ENCODE results near the gene MSI2. TPM values are rescaled to one million over a fixed set of nuclear protein-coding genes. Genes with fewer than 3 reads are reported as not detected.

MSI2 gene
- total RNA-seq, 1 donor from 2014 or later: 140 TPM

- H3K4me1 Mint-ChIP-seq: peaks cover 25% of the 10 kb centered on the region
- H3K27me3 Mint-ChIP-seq (ENCODE audit: low read depth): no peaks in the 10 kb centered on the region
- H3K36me3 Mint-ChIP-seq (ENCODE audit: low read depth): peaks cover 8% of the 10 kb centered on the region
- DNase-seq (ENCODE audit: low read depth, low spot score): no peak
- no peak for TF ChIP-seq CTCF (conservative IDR thresholded peaks at IDR 0.05)
- no peaks in the 10 kb centered on the region for H3K9me3 Mint-ChIP-seq
- H3K4me3 Mint-ChIP-seq: no peak overlapping the region
- no peak overlapping the region for H3K27ac Mint-ChIP-seq (ENCODE audit: unreplicated experiment)
Observed at GRCh38 chr17:57682701-57683100, 426.4 kb downstream of the MSI2 start.

GRCh38 chr17:57684711-57685498, 428.6 kb downstream of the MSI2 start:
- no peak overlapping the region for H3K27ac Mint-ChIP-seq (ENCODE audit: unreplicated experiment)
- H3K4me3 Mint-ChIP-seq: no peak overlapping the region
- peaks cover 23% of the 10 kb centered on the region for H3K4me1 Mint-ChIP-seq
- H3K27me3 Mint-ChIP-seq (ENCODE audit: low read depth): no peaks in the 10 kb centered on the region
- DNase-seq (ENCODE audit: low read depth, low spot score): no peak
- no peaks in the 10 kb centered on the region for H3K9me3 Mint-ChIP-seq
- no peak for TF ChIP-seq CTCF (conservative IDR thresholded peaks at IDR 0.05)
- peaks cover 8% of the 10 kb centered on the region for H3K36me3 Mint-ChIP-seq (ENCODE audit: low read depth)

GRCh38 chr17:57685499-57686132, 429.3 kb downstream of the MSI2 start:
- DNase-seq (ENCODE audit: low read depth, low spot score): no peak
- H3K27ac Mint-ChIP-seq (ENCODE audit: unreplicated experiment): no peak overlapping the region

GRCh38 chr17:57687642-57688041, 431.3 kb downstream of the MSI2 start:
- Mint-ChIP-seq H3K9me3 (peaks cover 6% of the 10 kb centered on the region), H3K27ac (ENCODE audit: unreplicated experiment) (no peak overlapping the region), H3K27me3 (ENCODE audit: low read depth) (no peaks in the 10 kb centered on the region), H3K4me1 (peaks cover 12% of the 10 kb centered on the region), H3K4me3 (no peak overlapping the region), H3K36me3 (ENCODE audit: low read depth) (peaks cover 15% of the 10 kb centered on the region)
- TF ChIP-seq CTCF (conservative IDR thresholded peaks at IDR 0.05): no peak
- no peak for DNase-seq (ENCODE audit: low read depth, low spot score)

More at GRCh38 chr17:57685499-57686132, 429.3 kb downstream of the MSI2 start:
- H3K4me1 Mint-ChIP-seq: peaks cover 18% of the 10 kb centered on the region
- peaks cover 6% of the 10 kb centered on the region for H3K36me3 Mint-ChIP-seq (ENCODE audit: low read depth)
- no peak overlapping the region for H3K4me3 Mint-ChIP-seq
- no peak for TF ChIP-seq CTCF (conservative IDR thresholded peaks at IDR 0.05)
- H3K9me3 Mint-ChIP-seq: no peaks in the 10 kb centered on the region
- H3K27me3 Mint-ChIP-seq (ENCODE audit: low read depth): no peaks in the 10 kb centered on the region

- H3K27ac Mint-ChIP-seq (ENCODE audit: unreplicated experiment): no peak overlapping the region
- no peak overlapping the region for H3K4me3 Mint-ChIP-seq
- H3K36me3 Mint-ChIP-seq (ENCODE audit: low read depth): peaks cover 20% of the 10 kb centered on the region
- no peaks in the 10 kb centered on the region for H3K4me1 Mint-ChIP-seq
- DNase-seq (ENCODE audit: low read depth, low spot score): no peak
- H3K27me3 Mint-ChIP-seq (ENCODE audit: low read depth): no peaks in the 10 kb centered on the region
- H3K9me3 Mint-ChIP-seq: peaks cover 11% of the 10 kb centered on the region
- TF ChIP-seq CTCF (conservative IDR thresholded peaks at IDR 0.05): no peak
Observed at GRCh38 chr17:57689254-57689653, 432.9 kb downstream of the MSI2 start.

Measured in neural crest cell (in vitro differentiated cells).